ENCODE data around the gene LAMC2.

GRCh38 chr1:183180634-183181056 lies 5.4 kb upstream of the LAMC2 start:
- TF ChIP-seq CTCF (IDR thresholded peaks at IDR 0.05; ENCODE audit: low read length) (no peak), EZH2 (optimal IDR thresholded peaks at IDR 0.05; ENCODE audit: low read depth, low read length) (no peak), EZH2phosphoT487 (IDR thresholded peaks at IDR 0.05; ENCODE audit: low read length) (no peak)

Measured in MM.1S (cell line).